Breast epithelium (tissue), 4 donors: ENCODE measurements around the gene MROH7. TPM values are rescaled to one million over a fixed set of nuclear protein-coding genes. Genes with fewer than 3 reads are reported as not detected.

ENCODE experiments used
- DNase-seq, 2 donors: peaks; one replicate each; pipeline ENCODE4 v3.0.0-alpha.2; 2019; ENCODE audit warnings: low spot score in 2 of 2
- H3K27ac ChIP-seq, 2 donors: fragments of 200-600 bp; sonication (generic) in 1 of 2; one replicate each; pipeline ENCODE4 v1.5.1; 2016 to 2019; ENCODE audit warnings: mild to moderate bottlenecking in 1 of 2
- H3K27me3 ChIP-seq, 2 donors: fragments of 200-600 bp; sonication (generic) in 1 of 2; one replicate each; pipeline versions ENCODE4 v1.5.1 to v1.6.0; 2017 to 2019; ENCODE audit warnings: control low read depth in 1 of 2, mild to moderate bottlenecking in 1 of 2
- H3K36me3 ChIP-seq: fragments of 200-600 bp; one replicate; pipeline ENCODE4 v1.5.1; 2019
- H3K4me1 ChIP-seq, 2 donors: fragments of 200-600 bp; sonication (generic); one replicate each; pipeline ENCODE4 v1.5.1; 2016 to 2019; ENCODE audit warnings: control low read depth in 1 of 2
- H3K4me3 ChIP-seq, 3 donors: fragments of 200-600 bp; sonication (generic); 1 replicate in 2 of 3; 2 replicates in 1 of 3; pipeline ENCODE4 v1.5.1; 2016 to 2019; ENCODE audit warnings: mild to moderate bottlenecking in 3 of 3, moderate library complexity in 2 of 3
- H3K9me3 ChIP-seq, 2 donors: fragments of 200-600 bp; sonication (generic) in 1 of 2; one replicate each; pipeline ENCODE4 v1.5.1; 2016 to 2019; ENCODE audit warnings: control low read depth in 1 of 2
- POLR2A ChIP-seq: fragments of 450-650 bp; IDR thresholded peaks from one replicate; pipeline ENCODE4 v1.6.1; 2016; ENCODE audit warnings: antibody characterized with exemption, mild to moderate bottlenecking, moderate library complexity
- POLR2AphosphoS5 ChIP-seq, 3 donors: sonication (generic); formaldehyde crosslinking; IDR thresholded peaks; one replicate each; pipeline ENCODE4 v1.6.1; 2017; ENCODE audit warnings: antibody characterized with exemption in 3 of 3
- intact Hi-C: fragments of 100-400 bp; cut with DNase I; formaldehyde crosslinking; loops from one replicate; pipeline ENCODE4 v1.15.1; 2023; ENCODE audit warnings: low total_unique reads
- total RNA-seq, 3 donors: library from RNA; depleted of rRNA; stranded (reverse); fragments of >200 nt; gene quantifications; one replicate each; pipeline ENCODE4 v1.1.0, GENCODE V29; 2016
- TF ChIP-seq, protein P1 (sequence below), 3 donors: fragments of 450-650 bp; IDR thresholded peaks; one replicate each; pipeline ENCODE4 v1.5.1; 2016 to 2017; ENCODE audit warnings: antibody characterized with exemption in 3 of 3, mild to moderate bottlenecking in 3 of 3, moderate library complexity in 3 of 3

Gene MROH7
- total RNA-seq, 3 donors from 2014 or later, result 0.66 to 5.3 (median 0.80) TPM

DNA sequence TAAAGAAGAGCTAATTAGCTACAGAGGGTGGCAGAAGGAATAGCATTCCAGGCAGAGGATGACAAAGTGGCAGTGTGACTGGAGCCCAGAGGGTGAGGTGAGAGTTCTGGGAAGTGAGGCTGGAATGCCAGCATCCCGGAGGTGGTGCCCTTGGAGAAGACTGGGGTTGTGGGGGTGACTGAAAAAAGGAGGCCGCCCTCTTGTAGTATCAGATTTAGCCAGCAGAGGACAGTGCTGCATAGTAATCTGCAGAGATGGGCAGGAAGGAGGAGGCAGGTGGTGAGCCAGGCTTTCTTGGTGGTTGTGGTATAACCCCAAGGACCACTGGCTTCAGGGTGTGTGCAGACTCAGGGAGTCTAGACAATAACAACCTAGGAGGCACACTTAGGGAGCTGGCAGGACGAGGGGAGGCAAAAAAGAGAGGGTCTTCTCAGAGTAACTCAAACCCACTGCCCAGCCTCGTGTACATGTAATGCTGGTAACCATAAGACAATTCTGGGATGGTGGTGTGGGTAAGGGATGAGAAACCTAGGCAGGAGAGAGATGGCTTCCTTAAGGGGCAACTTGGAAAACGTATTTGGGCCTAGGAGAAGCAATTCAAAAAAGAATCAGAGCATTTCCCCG lies 30.5 kb downstream of the MROH7 start:
- H3K4me3 ChIP-seq, result no peak overlapping the region
- peaks cover 0 to 4% of the 10 kb centered on the region in 2 donors for H3K9me3 ChIP-seq
- H3K4me1 ChIP-seq, result no peaks in the 10 kb centered on the region
- no peaks in the 10 kb centered on the region for H3K27me3 ChIP-seq
- TF ChIP-seq POLR2A, result no peak
- no peak for TF ChIP-seq POLR2AphosphoS5 (IDR thresholded peaks at IDR 0.05)
- TF ChIP-seq, protein P1, sequence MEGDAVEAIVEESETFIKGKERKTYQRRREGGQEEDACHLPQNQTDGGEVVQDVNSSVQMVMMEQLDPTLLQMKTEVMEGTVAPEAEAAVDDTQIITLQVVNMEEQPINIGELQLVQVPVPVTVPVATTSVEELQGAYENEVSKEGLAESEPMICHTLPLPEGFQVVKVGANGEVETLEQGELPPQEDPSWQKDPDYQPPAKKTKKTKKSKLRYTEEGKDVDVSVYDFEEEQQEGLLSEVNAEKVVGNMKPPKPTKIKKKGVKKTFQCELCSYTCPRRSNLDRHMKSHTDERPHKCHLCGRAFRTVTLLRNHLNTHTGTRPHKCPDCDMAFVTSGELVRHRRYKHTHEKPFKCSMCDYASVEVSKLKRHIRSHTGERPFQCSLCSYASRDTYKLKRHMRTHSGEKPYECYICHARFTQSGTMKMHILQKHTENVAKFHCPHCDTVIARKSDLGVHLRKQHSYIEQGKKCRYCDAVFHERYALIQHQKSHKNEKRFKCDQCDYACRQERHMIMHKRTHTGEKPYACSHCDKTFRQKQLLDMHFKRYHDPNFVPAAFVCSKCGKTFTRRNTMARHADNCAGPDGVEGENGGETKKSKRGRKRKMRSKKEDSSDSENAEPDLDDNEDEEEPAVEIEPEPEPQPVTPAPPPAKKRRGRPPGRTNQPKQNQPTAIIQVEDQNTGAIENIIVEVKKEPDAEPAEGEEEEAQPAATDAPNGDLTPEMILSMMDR (IDR thresholded peaks at IDR 0.05), result peak; percentile 28 to 75 (median 74)
- no peaks in the 10 kb centered on the region for H3K36me3 ChIP-seq
- no peak overlapping the region for H3K27ac ChIP-seq
- DNase-seq, result no peak
- intact Hi-C loops, result loop anchor here (5.0 kb wide), 1 partner anchor 135 kb away; a partner anchor contains a TSS

DNA sequence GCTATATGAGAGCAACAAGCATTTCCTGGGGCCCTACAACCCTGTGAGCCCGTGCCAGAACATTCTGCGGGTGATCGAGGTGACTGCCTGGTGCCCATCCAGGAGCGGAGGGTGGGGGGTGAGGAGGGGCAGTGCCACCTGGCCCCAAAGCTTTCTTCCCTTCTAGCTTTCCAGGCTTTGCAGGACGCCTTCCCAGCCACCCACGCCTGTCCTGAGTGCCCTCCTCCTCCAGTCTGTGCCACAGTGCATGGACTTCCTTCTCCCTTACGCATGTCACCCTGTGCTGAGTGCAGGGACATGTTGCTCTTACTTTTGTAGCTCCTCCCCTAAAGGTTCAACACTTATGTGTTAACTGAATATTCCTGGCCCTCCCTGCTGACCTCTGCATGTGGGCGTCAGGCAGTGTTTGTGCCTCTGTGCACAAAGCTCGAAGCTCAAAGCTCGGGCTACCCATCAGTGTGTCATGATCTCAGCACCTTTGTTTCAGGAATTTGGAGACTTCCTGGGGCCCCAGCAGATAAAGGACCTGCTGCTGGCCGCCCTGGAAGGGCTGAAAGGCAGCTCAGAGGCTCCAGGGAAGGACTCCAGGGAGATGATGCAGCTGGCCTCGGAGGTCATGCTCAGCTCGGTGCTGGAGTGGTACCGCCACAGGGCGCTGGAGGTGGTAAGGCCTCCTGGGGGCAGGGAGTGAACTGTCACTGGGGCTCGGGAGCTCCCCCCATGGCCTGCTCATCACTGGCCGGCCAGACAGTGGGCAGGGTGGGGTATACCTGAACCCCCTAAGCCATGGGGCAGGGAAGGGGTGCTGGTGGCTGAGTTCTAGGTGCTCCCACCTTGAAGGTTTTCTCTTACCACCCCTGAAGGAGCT lies 37.4 kb downstream of the MROH7 start:
- TF ChIP-seq POLR2A, result no peak
- TF ChIP-seq, protein P1 (IDR thresholded peaks at IDR 0.05), result no peak
- no peak for TF ChIP-seq POLR2AphosphoS5 (IDR thresholded peaks at IDR 0.05)
- H3K9me3 ChIP-seq, result no peaks in the 10 kb centered on the region
- H3K36me3 ChIP-seq, result no peaks in the 10 kb centered on the region
- H3K27ac ChIP-seq, result no peak overlapping the region
- no peak for DNase-seq
- no peaks in the 10 kb centered on the region for H3K27me3 ChIP-seq
- H3K4me1 ChIP-seq, result no peaks in the 10 kb centered on the region
- intact Hi-C loops, result no loop called here
- no peak overlapping the region for H3K4me3 ChIP-seq

DNA sequence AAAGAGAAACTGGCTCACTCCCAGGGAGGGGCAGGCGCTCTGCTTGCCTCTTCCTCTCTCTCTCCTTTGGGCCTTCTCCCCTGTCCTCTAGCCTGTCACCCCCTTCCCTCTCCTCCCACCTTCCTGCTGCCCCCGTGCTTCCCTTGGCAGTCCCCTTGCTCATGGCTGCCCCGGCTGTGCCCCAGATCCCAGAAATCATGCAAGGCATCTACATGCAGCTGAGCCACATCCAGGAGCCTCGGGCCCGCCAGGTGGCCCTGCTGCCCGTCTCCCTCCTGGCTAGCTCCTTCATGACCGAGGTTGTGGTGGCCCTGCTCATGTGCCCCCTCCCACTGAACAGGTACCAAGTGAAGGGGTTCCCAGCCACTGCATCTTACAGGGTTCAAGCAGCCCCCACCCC lies 38.1 kb downstream of the MROH7 start:
- Histone ChIP-seq H3K36me3 (no peaks in the 10 kb centered on the region), H3K27me3 (no peaks in the 10 kb centered on the region), H3K9me3 (no peaks in the 10 kb centered on the region), H3K4me3 (no peak overlapping the region), H3K27ac (no peak overlapping the region), H3K4me1 (no peaks in the 10 kb centered on the region)
- no peak for DNase-seq
- no peak for TF ChIP-seq POLR2A
- TF ChIP-seq, protein P1 (IDR thresholded peaks at IDR 0.05), result no peak
- no peak for TF ChIP-seq POLR2AphosphoS5 (IDR thresholded peaks at IDR 0.05)
- intact Hi-C loops, result no loop called here

DNA sequence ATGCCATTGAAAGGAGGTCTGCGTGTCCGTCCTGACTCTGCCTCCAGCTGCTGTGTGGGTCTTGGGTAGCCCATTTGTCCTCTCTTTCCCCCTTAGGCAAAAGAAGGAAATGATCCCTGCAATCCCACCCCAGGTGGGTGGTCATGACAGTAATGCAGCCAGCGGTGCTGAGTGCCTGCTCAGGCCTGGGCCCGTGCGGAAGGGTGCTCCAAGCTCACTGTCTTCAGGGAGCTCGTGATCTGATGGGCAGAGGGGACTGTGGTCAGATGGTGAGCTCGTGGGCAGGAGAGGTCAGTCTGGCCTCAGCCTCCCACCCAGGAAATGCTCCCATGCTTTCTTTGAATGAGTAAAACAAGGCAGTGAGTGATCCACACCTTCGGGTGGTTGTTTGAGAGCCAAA lies 38.8 kb downstream of the MROH7 start:
- no peaks in the 10 kb centered on the region for H3K4me1 ChIP-seq
- no peak for TF ChIP-seq POLR2AphosphoS5 (IDR thresholded peaks at IDR 0.05)
- H3K27ac ChIP-seq, result no peak overlapping the region
- intact Hi-C loops, result no loop called here
- H3K9me3 ChIP-seq, result no peaks in the 10 kb centered on the region
- no peaks in the 10 kb centered on the region for H3K27me3 ChIP-seq
- no peaks in the 10 kb centered on the region for H3K36me3 ChIP-seq
- no peak for DNase-seq
- no peak overlapping the region for H3K4me3 ChIP-seq

DNA sequence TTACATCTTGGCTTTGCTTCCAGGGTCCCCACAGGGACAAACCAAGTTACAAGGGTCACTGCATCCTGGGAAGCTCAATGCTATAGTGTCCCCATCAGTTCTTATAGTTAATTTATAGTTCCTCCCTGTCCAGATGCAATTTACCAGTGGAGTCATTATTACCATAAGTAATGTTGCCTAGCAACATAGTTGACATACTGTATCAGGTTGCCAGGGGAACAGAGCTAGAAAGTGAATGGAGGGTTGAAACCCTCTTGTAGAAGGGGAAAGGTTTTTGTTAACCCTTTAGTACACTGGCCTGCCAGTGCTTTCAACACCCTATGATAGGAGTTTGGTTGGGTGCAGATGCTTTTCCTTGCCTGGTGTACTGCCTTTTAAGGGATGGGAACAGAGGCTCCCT lies 39.8 kb downstream of the MROH7 start:
- Histone ChIP-seq H3K27me3 (no peaks in the 10 kb centered on the region), H3K4me1 (no peaks in the 10 kb centered on the region), H3K36me3 (no peaks in the 10 kb centered on the region), H3K27ac (no peak overlapping the region), H3K4me3 (no peak overlapping the region), H3K9me3 (no peaks in the 10 kb centered on the region)
- intact Hi-C loops, result no loop called here
- no peak for DNase-seq
- TF ChIP-seq, protein P1 (IDR thresholded peaks at IDR 0.05), result no peak
- TF ChIP-seq POLR2AphosphoS5 (IDR thresholded peaks at IDR 0.05) (no peak), POLR2A (no peak)
